HG02852 (cell line): Measurements from ENCODE around the gene CFL2.

Experiments used
- ATAC-seq: cut with Tn5 transposase; IDR thresholded peaks from one replicate; pipeline ENCODE4 v1.9.1; 2021; ENCODE audit warnings: mild to moderate bottlenecking, moderate library complexity; ENCODE audit not compliant: unreplicated experiment

Gene CFL2

DNA sequence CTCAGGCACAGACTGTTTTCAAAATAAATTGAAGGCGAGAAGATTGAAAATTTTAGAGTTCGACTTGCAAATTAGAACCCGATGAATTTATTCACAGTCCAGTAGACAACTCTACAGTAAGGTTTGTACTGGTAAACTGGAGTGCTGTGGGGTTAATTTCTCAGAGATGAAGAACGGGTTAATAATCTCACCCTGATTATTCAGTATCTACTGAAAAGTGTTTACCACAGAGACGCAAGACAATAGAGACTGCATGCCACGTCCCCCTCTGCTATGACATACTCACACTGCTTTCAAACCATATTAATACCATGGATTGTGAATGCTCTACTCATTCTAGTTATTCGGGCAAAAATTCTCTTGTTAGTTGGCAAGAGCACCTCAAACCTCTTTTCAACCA lies 36.1 kb downstream of the CFL2 start:
- no peak for ATAC-seq

DNA sequence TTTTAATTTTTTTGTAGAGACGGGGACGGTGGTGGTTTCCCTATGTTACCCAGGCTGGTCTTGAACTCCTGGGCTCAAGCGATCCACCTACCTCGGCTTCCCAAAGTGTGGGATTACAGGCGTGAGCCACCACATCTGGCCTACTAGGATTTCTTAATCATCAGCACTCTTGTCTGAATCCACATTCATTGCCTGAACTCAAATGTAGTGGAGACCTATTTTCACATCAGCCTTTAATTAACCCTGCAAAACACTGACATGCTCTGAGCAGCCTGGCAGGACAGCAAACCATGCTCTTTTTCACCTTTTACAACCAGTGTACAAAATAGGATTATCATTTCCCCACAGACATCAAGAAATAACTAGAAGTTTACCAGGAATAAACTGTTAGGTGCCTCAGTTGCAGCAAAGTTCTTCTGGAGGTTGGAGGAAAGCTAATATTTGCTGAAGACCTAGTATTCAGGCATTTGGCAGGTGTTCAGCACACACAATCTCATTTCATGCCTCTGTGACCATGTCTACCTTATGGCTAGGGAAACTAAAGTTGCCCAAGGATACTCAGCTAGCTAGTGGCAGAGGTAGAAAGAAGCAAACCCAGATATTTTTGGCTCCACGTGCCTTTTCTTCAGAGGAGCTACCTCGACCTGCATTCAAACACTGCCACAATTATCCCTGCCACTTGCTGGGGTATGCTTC lies 37.7 kb downstream of the CFL2 start:
- no peak for ATAC-seq

DNA sequence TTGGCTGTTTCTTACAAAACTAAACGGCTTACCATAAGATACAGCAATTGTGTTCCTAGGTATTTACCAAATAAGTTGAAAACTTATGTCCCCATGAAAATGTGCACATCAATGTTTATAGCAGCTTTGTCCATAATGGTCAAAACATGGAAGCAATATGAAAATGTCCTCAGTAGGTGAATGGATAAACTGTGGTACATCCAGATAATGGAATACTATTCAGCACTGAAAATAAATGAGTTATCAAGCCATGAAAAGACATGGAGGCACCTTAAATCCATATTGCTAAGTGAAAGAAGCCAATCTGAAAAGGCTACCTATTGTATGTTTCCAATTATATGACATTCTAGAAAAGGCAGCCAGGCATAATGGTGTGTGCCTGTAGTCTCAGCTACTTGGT lies 40.7 kb downstream of the CFL2 start:
- no peak for ATAC-seq

DNA sequence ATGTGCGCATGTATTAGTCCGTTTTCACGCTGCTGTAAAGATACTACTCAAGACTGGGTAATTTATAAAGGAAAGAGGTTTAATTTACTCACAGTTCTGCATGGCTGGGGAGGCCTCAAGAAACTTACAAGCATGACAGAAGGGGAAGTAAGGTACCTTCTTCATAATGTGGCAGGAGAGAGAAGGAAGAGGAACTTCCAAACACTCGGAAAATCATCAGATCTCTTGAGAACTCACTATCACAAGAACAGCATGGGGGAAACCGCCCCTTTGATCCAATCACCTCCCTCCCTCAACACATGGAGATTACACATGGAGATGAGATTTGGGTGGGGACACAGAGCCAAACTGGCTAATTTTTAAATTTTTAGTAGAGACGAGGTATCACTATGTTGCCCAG lies 42.7 kb downstream of the CFL2 start:
- no peak for ATAC-seq

DNA sequence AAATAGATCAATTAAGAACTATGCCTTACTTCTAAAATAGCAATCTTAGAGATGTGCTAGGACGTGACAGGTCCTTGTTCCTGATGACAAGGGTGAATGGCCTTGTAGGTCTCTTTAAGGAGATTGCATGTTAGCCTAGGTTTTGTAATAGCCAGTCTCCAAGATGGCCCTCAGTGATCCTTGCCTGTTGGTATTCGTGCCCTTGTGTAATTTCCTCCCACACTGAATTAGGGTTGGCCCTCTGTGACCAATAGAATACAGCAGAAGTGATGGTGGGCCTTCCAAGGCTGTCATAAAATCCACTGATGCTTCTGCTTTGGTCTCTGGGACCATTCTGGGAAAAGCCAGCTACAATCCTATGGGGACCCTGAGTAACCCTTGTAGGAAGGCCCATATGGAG lies 46.3 kb downstream of the CFL2 start:
- ATAC-seq, result no peak

DNA sequence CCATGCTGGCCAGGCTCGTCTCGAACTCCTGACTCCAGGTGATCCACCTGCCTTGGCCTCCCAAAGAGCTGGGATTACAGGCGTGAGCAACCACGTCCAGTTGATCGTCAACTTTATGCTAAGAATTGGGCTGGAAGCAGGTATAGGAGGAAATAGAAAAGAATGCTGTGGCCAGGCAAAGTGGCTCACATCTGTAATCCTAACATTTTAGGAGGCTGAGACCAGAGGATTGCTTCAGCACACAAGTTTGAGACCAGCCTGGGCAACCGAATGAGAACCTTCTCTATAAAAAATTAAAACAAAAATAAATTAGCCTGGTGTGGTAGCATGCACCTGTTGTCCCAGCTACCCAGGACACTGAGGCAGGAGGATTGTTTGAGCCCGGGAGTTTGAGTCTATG lies 47.4 kb downstream of the CFL2 start:
- no peak for ATAC-seq

DNA sequence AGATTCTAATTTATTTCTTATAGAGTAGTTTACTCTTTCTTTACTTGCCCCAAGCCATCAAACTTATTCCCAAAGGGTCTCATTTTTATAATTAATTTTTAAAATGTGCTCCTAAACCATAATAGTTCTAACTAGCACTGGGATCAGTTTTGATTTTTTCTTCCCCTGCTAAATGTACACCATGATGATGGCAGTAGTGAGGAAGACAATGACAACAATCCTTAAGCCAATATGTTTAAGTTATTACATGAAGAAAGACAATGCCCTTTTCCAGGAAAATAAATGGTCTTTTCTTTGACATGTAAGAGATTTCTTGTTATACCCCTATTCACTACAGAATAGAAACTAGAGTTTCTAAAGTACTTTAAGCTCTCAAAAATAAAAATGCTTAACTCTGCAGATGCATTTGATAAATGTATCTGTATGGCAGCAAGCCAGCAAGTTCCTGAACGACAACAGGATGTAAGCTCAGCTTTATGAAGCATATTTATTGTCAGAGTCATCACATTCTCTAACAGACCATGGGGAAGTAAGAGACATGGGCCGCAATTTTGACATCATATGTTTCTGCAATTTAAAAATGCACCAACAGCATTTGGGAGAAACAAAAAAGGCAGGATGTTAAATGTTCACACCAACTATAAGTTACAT lies 48.5 kb downstream of the CFL2 start:
- ATAC-seq, result no peak

DNA sequence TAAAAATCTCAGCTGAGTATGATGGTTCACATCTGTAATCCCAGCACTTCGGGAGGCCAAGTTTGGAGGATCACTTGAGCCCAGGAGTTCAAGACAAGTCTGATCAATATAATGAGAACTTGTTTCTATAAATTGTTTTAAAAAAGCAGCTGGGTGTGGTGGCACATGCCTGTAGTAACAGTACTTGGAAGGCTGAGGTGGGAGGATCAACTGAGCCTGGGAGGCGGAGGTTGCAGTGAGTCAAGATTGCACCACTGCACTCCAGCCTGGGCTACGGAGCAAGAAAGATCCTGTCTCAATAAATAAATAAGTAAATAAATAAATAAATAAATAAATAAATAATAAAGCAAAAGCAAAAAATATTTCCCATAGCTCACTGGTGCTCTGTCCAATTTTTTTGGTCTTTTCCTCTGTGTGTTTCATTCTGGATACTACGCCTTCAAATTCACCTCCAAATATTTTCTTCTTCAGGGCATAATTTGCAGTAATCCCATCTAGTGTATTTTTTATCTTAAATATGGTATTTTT lies 51.8 kb downstream of the CFL2 start:
- no peak for ATAC-seq

DNA sequence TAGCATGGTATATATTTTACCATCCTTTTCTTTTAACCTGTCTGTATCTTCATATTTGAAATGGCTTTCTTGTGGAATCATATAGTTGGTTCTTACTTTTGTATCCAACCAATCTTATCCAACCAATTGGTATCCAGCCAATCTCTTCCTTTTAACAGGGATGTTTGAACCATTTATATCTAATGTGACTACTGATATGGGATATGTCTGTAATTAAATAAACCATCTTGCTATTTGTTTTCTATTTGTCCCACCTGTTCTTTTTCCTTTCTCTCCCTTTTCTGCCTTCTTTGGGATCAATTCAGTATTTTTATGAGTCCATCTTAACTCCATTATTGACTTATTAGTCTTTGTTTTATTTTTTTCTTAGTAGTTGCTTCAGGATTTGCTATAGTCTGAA lies 53.6 kb downstream of the CFL2 start:
- no peak for ATAC-seq
